DMS53 (cell line): ENCODE measurements around the gene C11orf21.
"Not testable (repeated sequence)": the region's sequence is repeated elsewhere in the genome, so short reads cannot be mapped to it uniquely, and the experiment has no call there.

Experiments used
- DNase-seq: peaks from one replicate; lab custom pipeline; 2025; lab: John Stamatoyannopoulos, UW

C11orf21 gene

DNA sequence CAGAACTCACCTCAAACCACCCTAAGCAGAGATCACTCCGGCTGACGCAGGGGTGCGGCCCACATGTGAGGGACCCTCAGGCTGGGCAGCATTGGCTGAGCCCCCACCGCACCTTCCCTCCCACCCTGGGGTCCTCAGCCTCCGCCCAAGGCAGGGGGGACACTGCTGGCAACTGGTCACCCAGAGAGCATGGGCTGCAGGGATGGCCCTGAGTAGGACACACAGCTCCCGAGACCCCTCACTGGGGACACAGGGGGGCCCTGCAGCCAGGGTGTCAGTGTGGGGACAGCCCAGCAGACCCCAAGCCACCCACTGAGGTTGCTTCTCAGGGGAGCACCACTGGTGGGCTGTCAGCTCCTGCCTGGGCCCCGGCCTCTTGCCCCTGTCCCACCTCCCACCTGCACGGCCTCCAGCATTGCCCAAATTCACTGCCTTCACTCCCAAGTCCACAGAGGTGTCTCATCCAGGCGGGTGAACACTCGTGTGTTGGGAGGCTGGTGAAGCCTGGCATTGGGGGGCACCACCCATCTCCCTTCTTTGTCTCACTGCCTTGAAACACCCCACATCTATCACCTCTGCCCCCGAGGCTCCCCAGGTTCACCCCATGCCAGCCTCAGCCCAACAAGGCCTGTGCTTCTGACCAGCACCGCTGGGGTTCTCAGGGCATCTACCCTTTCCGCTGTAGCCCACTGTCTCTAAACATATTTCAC lies 4.7 kb downstream of the C11orf21 start:
- DNase-seq, result no peak

DNA sequence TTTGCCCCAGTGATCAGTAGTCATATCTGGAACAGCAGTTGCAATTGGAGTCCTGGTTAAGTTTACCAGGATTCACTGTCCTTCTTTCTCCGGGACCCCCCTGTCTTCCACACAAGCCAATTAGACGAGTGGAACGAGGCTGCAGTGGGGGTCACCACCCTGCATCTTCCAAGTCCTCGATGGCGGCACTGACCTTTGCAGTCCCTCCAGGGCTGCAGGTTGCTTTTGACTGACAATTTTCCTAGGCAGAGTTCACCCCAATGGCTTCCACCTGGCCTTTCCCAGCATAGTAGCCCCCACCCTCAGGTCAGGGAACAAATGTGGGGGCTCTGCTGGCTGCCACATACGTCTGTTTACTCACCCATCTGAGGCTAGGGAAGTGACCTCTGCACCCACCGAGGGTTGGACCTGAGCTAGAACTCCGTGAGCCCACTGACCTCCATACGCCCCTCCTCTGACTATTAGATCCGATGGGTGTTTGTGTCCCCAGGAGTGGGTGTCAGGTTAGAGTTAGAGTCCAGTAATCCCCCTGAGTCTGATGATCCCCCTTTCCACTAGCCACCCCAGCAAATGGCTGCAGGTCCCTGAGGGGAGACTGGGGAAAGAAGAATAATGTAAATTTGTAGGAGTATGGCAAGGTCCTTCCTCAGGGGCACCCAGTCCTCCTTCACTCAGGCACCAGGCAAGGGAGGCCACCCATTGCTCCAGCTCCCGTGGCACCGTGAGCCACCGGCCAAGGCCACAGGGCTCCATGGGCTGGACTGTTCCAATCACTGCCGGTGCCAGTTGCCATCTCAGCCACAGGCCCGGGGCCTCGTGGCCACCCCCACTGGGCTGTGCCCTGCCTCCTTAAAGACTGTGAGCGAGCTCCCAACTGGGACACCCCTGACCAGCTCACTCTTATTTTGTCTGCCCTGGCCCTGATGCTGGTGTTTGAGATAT lies 5.5 kb downstream of the C11orf21 start:
- DNase-seq, result no peak

DNA sequence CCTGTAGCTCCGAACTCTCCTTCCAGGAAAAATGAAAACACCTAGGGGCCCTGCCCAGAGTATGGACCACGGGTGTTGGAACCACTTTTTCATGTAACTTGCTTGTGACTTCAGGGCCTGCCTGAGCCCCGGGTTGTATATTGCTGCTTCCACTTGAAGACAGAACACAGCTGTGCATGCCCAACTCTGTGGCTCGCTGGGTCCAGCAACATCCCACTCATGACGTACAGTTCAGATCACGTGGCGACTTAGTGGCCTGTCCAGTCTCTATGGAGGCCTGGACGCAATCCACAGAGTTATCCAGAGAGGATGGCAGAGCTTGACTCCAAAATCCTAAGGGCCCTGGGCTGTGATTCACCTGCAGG lies 6.8 kb downstream of the C11orf21 start:
- no peak for DNase-seq

DNA sequence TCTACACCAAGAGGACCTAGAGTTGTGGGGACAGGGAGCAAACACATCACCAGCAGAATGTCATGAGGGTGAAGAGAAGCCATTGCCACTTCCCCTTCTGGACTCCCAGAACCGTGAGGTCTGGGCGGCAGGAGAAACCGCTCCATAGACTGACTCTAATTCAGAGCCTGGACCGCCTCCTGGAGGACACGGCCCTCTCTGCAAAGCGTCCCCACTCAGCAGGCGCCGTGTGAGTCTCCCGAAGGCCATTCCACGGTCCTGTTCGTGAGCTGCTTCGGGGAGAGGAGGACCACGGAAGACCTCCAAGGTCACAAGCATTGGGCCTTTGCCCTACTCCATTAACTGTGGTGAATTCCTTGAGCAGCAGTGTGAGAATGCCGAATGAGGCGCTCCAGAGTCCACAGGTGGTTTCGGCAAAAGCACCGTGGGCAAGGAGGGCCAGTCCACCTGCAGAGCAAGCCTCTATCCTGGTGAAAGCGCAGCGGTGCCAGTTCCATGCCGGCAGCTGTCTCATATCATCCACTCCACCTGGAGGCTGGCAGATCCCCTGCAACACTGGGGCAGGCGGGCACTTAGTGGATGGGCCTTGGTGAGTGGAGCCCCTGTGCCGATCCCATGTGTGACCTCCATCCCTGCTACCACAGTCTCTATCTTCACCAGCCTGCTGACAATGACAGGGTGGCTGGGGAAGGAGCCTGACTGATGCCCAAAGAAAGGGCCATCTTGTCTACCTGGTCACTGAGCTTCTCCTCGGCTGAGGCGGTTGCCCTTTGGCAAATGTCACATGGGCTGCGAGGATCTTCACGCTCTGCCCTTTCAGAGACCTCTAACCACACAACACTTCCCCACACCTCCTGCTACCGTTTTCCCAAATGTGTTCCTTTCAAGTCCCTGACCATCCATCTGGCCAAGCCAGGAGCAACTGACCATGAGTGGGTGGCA lies 7.5 kb downstream of the C11orf21 start:
- peak; percentile 40 for DNase-seq

DNA sequence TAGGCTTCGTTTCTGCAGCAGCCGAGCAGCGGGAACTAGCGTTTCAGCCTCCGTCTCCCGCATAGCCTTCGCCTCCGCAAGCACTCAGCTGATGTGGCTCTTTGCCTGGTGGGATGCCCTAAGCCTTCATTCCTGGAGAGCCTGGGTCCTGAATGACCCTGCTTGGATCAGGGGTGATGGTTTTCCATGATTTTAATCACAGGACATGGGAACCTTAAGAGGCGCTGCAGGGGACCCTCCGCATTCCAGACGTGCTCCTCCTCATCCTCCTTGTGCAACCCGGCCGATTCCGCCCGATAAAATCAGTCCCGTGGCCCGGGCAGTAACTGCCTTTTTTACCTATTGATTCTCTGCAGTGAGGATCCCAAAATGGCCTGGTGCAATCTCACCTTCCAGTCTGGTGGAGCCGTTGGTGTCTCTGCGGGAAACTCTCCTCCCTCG lies 8.2 kb downstream of the C11orf21 start:
- no peak for DNase-seq

DNA sequence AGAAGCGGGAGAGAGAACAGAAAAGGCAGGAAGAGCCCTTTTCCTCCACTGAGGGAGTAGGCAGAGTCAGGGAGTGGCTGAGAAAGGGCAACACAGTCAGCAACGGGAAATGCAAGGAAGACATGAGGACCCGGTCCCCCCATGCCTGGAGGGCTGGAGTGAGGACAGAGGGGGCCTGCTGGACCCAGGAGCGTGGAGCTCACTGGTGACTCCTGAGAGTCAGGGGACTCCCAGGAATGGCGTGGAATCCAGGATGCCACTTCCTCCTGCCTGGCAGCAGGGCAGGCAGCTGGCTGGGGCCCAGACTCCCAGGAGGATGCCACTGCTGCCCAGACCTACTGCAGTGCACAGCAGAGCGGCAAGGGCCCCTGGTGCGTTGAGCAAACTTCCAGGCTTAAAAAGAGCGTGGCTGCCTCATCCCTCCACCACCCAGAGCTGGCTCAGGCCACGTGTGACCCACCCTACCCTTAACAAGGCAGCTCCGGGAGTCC lies 11.3 kb downstream of the C11orf21 start:
- peak; percentile 74 for DNase-seq

DNA sequence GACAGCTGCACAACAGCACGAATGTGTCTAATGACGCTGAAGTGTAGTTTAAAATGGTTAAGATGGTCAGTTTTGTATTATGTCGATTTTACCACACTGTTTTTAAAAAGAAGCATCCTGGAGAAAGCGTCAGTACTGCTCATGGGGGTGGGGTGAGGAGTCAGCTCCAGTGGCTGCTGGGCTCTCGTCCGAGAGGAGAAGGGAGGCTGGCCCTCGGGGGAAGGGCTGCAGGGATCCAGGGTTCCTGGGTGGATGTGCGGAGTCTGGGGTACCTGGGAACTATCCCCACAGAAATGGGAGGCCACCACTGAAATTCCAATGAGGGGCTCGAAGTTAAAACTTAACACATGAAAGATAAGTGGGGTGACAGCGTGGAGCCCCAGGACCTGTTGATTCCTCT lies 11.9 kb downstream of the C11orf21 start:
- no peak for DNase-seq

DNA sequence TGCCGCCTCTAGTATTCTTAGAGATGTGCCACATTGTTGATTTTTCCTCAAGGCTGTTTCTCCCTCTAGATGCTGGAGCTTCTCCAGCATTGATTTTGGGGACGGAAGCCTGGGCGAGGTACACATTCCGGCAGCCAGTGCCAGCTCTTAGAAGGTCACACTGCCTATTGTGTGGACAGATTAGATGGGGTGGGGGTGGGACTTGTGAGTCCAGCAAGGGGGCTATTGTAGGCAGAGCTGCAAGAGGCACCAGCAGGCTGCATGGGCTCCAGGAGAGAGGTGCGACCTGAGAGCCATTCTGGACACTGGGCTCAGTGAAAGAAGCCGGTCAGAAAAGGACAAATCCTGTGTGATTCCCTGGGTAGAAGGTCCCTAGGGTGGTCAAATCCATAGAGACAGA lies 12.4 kb downstream of the C11orf21 start:
- no peak for DNase-seq

DNA sequence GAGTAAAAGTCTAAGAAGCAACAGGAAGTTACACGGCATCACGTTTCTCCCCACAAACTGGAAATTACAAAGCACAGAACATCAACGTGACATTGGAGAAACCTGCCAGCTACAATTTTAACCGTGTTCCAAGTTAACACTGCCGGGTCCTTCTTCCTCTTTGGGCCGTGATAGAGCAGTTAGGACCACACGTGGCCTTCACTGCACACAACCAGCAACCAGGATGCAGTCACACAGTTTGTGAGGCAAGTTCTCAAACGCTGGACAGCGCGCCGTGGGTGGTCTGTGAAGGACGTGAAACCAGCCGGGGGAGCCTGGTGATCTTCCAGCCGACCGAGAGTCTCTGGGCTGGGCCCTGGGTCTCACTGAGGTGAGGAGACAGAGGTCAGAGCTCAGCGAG lies 14.6 kb downstream of the C11orf21 start:
- DNase-seq, result no peak

DNA sequence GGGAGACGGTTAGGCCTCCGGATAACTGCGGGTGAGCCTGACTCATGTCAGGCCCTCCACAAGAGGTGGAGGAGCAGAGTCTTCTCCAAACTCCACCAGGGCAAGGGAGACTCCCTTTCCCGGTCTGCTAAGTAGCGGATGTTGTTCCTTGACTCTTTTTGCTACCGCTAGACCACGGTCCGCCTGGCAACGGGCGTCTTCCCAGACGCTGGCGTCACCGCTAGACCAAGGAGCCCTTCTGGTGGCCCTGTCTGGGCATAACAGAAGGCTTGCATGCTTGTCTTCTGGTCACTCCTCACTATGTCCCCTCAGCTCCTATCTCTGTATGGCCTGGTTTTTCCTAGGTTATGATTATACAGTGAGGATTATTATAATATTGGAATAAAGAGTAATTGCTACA lies 15.4 kb downstream of the C11orf21 start:
- not testable (repeated sequence) for DNase-seq

DNA sequence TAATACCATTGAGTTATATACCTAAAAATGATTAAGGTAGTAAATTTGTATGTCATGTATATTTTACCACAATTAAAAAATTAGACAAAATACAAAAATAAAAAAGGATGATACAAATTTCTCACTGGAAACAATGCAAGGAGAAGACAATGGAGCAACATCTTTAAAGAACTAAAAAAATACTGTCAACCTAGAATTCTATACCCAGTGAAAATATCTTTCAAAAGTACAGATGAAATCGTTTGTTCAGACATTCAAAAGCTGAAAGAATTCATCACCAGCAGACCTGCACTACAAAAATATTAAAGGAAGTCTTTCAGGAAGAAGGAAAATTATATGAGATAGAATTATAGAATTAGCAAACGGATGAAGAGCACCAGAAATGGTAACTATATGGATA lies 21.5 kb downstream of the C11orf21 start:
- DNase-seq, result no peak

DNA sequence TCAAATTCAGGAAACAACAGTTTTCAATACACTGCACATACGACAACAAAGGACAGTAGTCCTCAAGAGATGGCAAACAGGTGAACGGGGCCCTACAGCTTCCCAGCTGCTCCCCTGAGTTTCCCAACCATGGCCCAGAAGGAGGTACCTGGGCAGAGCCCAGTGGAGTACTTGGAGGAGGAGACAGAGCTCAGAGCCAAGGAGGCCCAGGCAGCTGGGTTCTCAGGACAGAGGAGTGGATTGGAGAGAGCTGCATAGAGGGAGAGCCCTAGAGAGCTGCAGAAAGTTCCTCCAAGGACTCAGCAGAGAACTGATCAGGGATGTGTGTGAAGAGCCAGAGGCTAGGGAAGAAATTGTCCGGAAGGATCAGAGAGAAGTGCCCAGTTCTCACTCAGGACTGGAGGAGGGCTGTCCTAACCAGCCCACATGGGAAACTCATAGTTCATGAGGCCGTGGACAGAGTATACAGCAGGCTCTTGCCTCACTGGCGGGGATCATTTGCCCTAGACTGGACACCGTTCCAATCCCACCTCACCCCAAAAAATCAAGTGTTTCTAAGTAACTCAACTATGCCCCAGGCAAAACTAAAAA lies 23.7 kb downstream of the C11orf21 start:
- no peak for DNase-seq

DNA sequence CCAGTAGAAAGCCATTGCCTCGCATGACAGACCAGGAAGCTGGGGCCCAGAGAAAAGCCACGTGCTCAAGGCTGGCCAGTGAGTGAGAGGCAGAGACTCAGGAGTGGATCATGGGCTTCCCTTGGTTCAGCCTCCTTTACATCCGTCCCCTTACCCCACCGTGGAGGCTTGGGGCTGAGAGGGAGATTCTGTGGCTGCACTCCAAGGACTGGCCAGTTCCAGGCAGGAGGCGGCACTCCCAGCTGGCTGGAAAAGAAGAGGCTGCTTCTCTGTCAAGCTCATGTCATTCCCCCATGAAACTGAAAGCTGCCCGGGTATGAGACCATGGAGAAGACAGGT lies 24.7 kb downstream of the C11orf21 start:
- DNase-seq, result no peak

DNA sequence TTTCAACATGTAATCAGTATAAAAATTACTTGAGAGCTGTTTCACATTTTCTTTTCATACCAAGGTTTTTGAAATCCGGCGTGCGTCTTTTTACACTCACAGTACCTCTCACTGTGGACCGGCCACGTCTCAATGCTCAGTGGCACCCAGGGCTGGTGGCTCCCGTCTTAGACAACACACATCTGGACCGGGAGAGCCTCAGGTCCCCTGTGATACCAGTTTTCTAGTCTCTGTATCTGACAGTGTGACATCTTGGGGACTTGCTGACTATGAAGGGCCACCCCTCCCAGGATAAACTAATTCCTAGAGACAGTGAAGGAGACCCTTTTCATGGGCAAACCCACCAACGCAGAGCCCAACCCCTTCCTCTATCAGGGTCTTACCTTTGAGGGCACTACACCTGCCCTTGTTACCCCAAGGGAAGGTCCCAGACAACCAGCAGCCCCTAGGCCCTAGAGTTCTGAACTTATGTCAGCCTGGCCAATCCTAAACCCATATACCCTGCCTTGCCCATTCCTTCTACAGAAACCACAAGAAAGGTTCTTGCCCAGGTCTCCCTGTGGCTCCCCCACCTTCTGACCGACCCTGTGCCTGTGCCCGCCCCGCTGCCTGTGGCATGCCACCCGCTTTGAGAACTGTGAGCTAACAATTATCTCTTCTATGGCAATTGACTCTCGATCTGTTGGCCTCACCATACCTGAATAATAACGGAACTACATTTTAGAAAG lies 25.3 kb downstream of the C11orf21 start:
- no peak for DNase-seq

DNA sequence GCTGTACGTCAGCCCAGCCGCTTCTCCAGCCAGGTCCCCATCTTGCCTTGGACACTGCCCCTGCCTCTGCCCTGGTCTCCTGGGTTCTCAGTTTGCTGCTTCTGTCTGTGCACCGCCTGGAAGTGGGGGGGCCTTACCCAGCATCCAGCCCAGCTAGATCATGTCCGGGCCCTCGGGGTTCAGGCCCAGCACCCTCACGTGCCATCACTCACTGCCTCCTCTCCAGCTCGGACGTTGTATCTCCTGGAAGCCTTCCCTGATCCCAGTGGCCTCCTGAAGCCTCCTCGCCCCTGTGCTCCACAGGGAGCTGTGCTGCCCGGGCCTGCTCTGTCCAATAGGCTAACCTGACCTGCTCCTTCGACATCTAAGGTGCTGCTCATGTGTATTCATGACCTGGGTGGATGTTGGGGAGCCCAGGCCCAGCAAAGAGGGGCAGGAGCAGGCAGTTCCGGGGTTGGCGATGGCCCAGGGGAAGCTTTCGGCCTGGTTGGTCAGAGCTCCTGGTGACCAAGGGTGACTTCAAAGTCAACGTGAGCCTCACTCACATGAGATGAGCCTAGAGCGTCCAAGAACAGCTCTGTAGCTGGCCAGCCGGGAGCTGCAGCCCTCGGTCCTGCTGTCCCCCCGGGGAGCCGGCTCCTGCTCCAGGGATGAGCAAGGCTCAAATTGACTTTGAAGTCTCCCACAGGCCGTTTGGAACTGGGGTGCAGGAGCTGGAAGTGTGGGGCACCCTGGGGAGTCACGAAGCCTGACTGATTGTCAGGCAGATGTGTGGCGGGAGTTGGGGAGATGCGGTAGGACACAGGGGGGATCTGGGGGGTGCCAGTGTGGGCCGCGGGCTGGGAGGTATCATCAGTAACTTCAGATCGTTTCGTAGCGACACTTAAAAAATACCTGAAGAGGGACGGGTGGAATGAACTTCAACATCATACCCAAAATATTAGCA lies 26.1 kb downstream of the C11orf21 start:
- no peak for DNase-seq

DNA sequence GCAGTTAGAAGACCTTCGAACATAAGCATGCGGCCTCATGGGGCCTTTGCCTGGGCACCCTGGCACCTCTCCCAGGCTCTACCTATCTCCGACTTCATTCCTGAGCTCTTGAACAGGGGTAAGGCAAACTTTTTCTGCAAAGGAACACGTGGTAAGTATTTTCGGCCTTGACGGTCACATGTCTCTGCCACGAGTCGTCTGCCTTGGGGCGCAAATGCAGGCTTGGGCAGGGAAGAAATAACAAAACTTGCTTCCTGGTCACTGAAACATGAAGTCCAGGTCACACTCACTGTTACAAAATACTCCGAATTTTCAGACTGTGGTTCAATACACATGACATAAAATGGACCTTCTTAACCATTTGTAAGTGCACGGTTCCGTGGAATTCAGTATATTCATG lies 27.9 kb downstream of the C11orf21 start:
- DNase-seq, result no peak

DNA sequence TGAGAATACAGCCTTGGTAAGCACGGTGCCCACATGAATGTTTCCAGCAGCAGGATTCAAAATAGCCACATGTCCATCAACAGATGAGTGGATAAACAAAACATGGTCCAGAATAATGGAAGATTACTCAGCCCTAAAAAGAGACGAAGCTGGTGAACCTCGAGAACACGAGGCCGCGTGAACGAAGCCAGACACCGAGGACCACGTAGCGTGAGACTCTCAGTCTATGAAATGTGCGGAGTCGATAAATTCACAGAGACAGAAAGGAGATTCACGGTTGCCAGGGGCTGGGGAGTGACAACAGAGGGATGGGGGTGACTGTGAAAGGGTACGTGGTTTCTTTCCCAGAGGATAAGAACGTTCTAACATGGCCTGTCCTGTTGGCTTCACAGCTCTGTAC lies 28.4 kb downstream of the C11orf21 start:
- no peak for DNase-seq

DNA sequence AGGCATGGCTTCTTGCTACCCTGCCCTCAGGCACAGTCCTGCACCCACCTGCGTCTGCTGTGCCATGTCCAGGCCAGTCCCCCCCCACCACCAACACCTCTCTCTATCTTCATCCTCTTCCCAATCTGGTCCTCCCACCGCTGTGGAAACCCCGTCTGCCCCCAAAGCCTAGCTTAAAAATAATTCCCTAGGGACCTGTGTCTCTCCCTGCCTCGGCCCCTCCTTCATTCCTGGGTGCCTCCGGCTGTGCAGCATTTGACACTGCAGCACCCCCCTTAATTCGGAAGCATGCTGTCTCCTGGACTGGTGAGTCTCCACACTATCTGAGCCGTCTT lies 28.8 kb downstream of the C11orf21 start:
- DNase-seq, result no peak

DNA sequence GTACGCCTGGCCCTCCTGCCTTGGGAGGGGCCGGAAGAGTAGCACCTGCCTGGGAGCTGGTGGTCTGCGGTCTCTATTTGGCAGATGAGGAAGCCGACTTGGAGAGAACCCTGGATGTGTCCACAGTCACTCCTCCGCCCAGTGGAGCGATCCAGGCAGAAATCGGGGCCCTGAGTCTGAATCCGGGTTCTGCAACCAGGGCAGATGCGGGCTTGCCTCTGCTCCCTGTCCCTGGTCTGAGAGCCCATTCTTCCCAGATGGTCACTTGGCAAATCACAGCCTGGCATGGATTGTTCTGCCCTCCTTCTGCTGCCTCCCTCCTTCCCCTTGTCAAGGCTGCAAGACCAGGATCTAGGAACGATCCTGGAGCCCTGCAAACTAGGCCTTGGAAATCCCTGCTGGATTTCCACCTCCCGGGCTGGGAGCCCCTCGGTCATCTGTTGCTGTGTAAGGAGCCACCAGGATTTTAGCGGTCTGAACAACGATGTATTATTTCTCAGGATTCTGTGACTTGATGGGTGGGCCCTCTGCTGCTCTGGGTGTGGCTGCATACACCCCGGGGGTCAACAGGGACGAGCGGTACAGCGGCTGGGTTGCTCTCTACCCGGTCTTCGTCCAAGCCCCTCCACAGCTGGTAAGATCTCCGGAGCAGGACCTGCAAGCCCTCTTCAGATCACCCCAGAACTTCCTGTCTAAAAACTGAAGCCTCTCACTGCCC lies 29.3 kb downstream of the C11orf21 start:
- DNase-seq, result no peak
